Activated CD4-positive, alpha-beta T cell treated with anti-CD3 and anti-CD28 coated beads for 1 hour (primary cell): ENCODE data around the gene ECE1.

Experiments
- DNase-seq: peaks from one replicate; pipeline ENCODE4 v3.0.0-alpha.2; 2020

Gene ECE1

GRCh38 chr1:21266119-21266774 lies 24.0 kb downstream of the ECE1 start:
- no peak for DNase-seq

GRCh38 chr1:21265644-21266043 lies 24.6 kb downstream of the ECE1 start:
- no peak for DNase-seq

GRCh38 chr1:21264898-21265297 lies 25.4 kb downstream of the ECE1 start:
- no peak for DNase-seq

- no peak for DNase-seq
Observed at GRCh38 chr1:21263653-21264225, 26.5 kb downstream of the ECE1 start.

- no peak for DNase-seq
Observed at GRCh38 chr1:21263052-21263429, 27.2 kb downstream of the ECE1 start.

GRCh38 chr1:21262293-21263051 lies 27.8 kb downstream of the ECE1 start:
- DNase-seq, result no peak

- DNase-seq, result no peak
Observed at GRCh38 chr1:21261551-21262292, 28.5 kb downstream of the ECE1 start.

- no peak for DNase-seq
Observed at GRCh38 chr1:21260405-21261125, 29.7 kb downstream of the ECE1 start.

- no peak for DNase-seq
Observed at GRCh38 chr1:21259316-21260076, 30.8 kb downstream of the ECE1 start.

GRCh38 chr1:21258331-21259134 lies 31.7 kb downstream of the ECE1 start:
- DNase-seq, result no peak

GRCh38 chr1:21257431-21258135 lies 32.7 kb downstream of the ECE1 start:
- DNase-seq, result no peak

GRCh38 chr1:21256776-21257175 lies 33.5 kb downstream of the ECE1 start:
- DNase-seq, result no peak

GRCh38 chr1:21255943-21256320 lies 34.3 kb downstream of the ECE1 start:
- no peak for DNase-seq

GRCh38 chr1:21255284-21255942 lies 34.9 kb downstream of the ECE1 start:
- peak; percentile 71 for DNase-seq

GRCh38 chr1:21254335-21254951 lies 35.8 kb downstream of the ECE1 start:
- DNase-seq, result no peak

GRCh38 chr1:21251773-21252471 lies 38.3 kb downstream of the ECE1 start:
- DNase-seq, result no peak

- DNase-seq, result no peak
Observed at GRCh38 chr1:21249940-21250493, 40.2 kb downstream of the ECE1 start.

- DNase-seq, result no peak
Observed at GRCh38 chr1:21247892-21248715, 42.2 kb downstream of the ECE1 start.
